Lower lobe of right lung (tissue), 2 donors: Measurements from ENCODE around the gene C1orf116. TPM values are rescaled to one million over a fixed set of nuclear protein-coding genes. Genes with fewer than 3 reads are reported as not detected.

Source experiments
- ATAC-seq, 2 donors: fragments of 200-7000 bp; cut with Tn5 transposase; one replicate each; pipeline ENCODE4 v1.9.1; 2020 to 2022; ENCODE audit warnings: mild to moderate bottlenecking in 2 of 2, moderate library complexity in 2 of 2
- DNase-seq: peaks from one replicate; pipeline ENCODE4 v3.0.0-alpha.2; 2020
- H3K27ac ChIP-seq: fragments of 200-600 bp; one replicate; pipeline ENCODE4 v1.8.0; 2022
- H3K27me3 ChIP-seq: fragments of 200-600 bp; one replicate; pipeline ENCODE4 v1.8.0; 2022; ENCODE audit warnings: low read depth
- H3K36me3 ChIP-seq: fragments of 200-600 bp; one replicate; pipeline ENCODE4 v1.8.0; 2022; ENCODE audit warnings: mild to moderate bottlenecking
- H3K4me1 ChIP-seq: fragments of 200-600 bp; one replicate; pipeline ENCODE4 v1.8.0; 2022
- H3K4me3 ChIP-seq: fragments of 200-600 bp; one replicate; pipeline ENCODE4 v1.8.0; 2022; ENCODE audit warnings: mild to moderate bottlenecking
- H3K9me3 ChIP-seq: fragments of 200-600 bp; one replicate; pipeline ENCODE4 v1.8.0; 2022
- CTCF ChIP-seq: fragments of 200-600 bp; IDR thresholded peaks from one replicate; pipeline ENCODE4 v1.8.0; 2022; ENCODE audit warnings: antibody characterized with exemption, mild to moderate bottlenecking
- intact Hi-C: fragments of 100-400 bp; cut with DNase I; formaldehyde crosslinking; loops from one replicate; pipeline ENCODE4 v1.11.0; 2022
- total RNA-seq: library from RNA; stranded (reverse); fragmentation: NEBNext Ultra II Directional; extraction: Animal tissue kit (Norgen Biotek cat#: 25700); gene quantifications from one replicate; pipeline ENCODE4 v1.2.1, GENCODE V29; 2021
- donor health status: DM: no; HTN: yes; CAD: no; lungs with severe emphysema.

Gene C1orf116
- total RNA-seq, 1 donor from 2014 or later, result 123 TPM

- no peaks in the 10 kb centered on the region for H3K27me3 ChIP-seq
- ATAC-seq (peak; percentile 9 to 47), DNase-seq (no peak)
- peaks cover 30% of the 10 kb centered on the region for H3K36me3 ChIP-seq
- no peak overlapping the region for H3K4me3 ChIP-seq
- H3K9me3 ChIP-seq, result no peaks in the 10 kb centered on the region
- TF ChIP-seq CTCF, result no peak
- intact Hi-C loops, result no loop called here
- H3K27ac ChIP-seq, result no peak overlapping the region
- peaks cover 18% of the 10 kb centered on the region for H3K4me1 ChIP-seq
Observed at GRCh38 chr1:207058878-207059867, 26.6 kb upstream of the C1orf116 start.

- H3K4me3 ChIP-seq, result no peak overlapping the region
- peaks cover 27% of the 10 kb centered on the region for H3K36me3 ChIP-seq
- H3K9me3 ChIP-seq, result no peaks in the 10 kb centered on the region
- DNase-seq, result no peak
- no peak for TF ChIP-seq CTCF
- intact Hi-C loops, result no loop called here
- no peaks in the 10 kb centered on the region for H3K27me3 ChIP-seq
- H3K27ac ChIP-seq, result no peak overlapping the region
- no peak for ATAC-seq
- peaks cover 25% of the 10 kb centered on the region for H3K4me1 ChIP-seq
Observed at GRCh38 chr1:207058252-207058651, 25.7 kb upstream of the C1orf116 start.

- no peak for TF ChIP-seq CTCF
- DNase-seq (no peak), ATAC-seq (peak in 1 of 2 donors; percentile 5)
- intact Hi-C loops, result no loop called here
- H3K27me3 ChIP-seq, result no peaks in the 10 kb centered on the region
- no peaks in the 10 kb centered on the region for H3K9me3 ChIP-seq
- peaks cover 35% of the 10 kb centered on the region for H3K4me1 ChIP-seq
- H3K4me3 ChIP-seq, result peak overlapping the region; percentile 8
- H3K36me3 ChIP-seq, result peaks cover 11% of the 10 kb centered on the region
- H3K27ac ChIP-seq, result peak overlapping the region; percentile 36
Observed at GRCh38 chr1:207056673-207057072, 24.1 kb upstream of the C1orf116 start.

- DNase-seq, result no peak
- peaks cover 4% of the 10 kb centered on the region for H3K36me3 ChIP-seq
- no peak for ATAC-seq
- H3K4me1 ChIP-seq, result peaks cover 40% of the 10 kb centered on the region
- no peaks in the 10 kb centered on the region for H3K27me3 ChIP-seq
- no peaks in the 10 kb centered on the region for H3K9me3 ChIP-seq
- intact Hi-C loops, result no loop called here
- H3K4me3 ChIP-seq, result no peak overlapping the region
- no peak overlapping the region for H3K27ac ChIP-seq
- no peak for TF ChIP-seq CTCF
Observed at GRCh38 chr1:207055386-207056001, 22.9 kb upstream of the C1orf116 start.

- Histone ChIP-seq H3K27ac (peak overlapping the region; percentile 92), H3K4me1 (peaks cover 38% of the 10 kb centered on the region), H3K36me3 (peaks cover under 1% of the 10 kb centered on the region), H3K9me3 (no peaks in the 10 kb centered on the region), H3K4me3 (peak overlapping the region; percentile 74), H3K27me3 (no peaks in the 10 kb centered on the region)
- TF ChIP-seq CTCF, result no peak
- intact Hi-C loops, result no loop called here
- ATAC-seq (no peak), DNase-seq (no peak)
Observed at GRCh38 chr1:207054491-207054890, 21.9 kb upstream of the C1orf116 start.
